Right lobe of liver (tissue), 6 donors: Measurements from ENCODE around the gene ZNF292. TPM values are rescaled to one million over a fixed set of nuclear protein-coding genes. Genes with fewer than 3 reads are reported as not detected.
"Not testable (repeated sequence)": the region's sequence is repeated elsewhere in the genome, so short reads cannot be mapped to it uniquely, and the experiment has no call there.

Experiments used
- ATAC-seq, 4 donors: fragments of 200-7000 bp; cut with Tn5 transposase; one replicate each; pipeline ENCODE4 v1.9.1; 2020; ENCODE audit warnings: mild to moderate bottlenecking in 4 of 4, moderate library complexity in 4 of 4
- DNase-seq, 3 donors: peaks; one replicate each; pipeline ENCODE4 v3.0.0-alpha.2; 2020
- H3K27ac ChIP-seq, 3 donors: fragments of 200-600 bp; one replicate each; pipeline ENCODE4 v1.8.0; 2022
- H3K27me3 ChIP-seq, 2 donors: fragments of 200-600 bp; one replicate each; pipeline ENCODE4 v1.8.0; 2022
- H3K36me3 ChIP-seq, 4 donors: fragments of 200-600 bp; sonication (generic) in 1 of 4; one replicate each; pipeline versions ENCODE4 v1.5.1 to v1.8.0; 2017 to 2022; ENCODE audit warnings: control low read depth in 1 of 4
- H3K4me1 ChIP-seq, 4 donors: fragments of 200-600 bp; sonication (generic) in 1 of 4; one replicate each; pipeline versions ENCODE4 v1.5.1 to v1.8.0; 2017 to 2022; ENCODE audit warnings: control low read depth in 1 of 4
- H3K4me3 ChIP-seq, 3 donors: fragments of 200-600 bp; one replicate each; pipeline ENCODE4 v1.8.0; 2022
- H3K9me3 ChIP-seq, 4 donors: fragments of 200-600 bp; sonication (generic) in 1 of 4; one replicate each; pipeline versions ENCODE4 v1.5.1 to v1.8.0; 2017 to 2022; ENCODE audit warnings: control low read depth in 1 of 4
- POLR2A ChIP-seq: fragments of 450-650 bp; IDR thresholded peaks from one replicate; pipeline ENCODE4 v1.6.1; 2017; ENCODE audit warnings: antibody characterized with exemption, mild to moderate bottlenecking
- WGBS: methylation state at CpG from one replicate; pipeline ENCODE4 v1.1.6; 2018; ENCODE audit warnings: low coverage, low lambda C conversion rate; ENCODE audit not compliant: insufficient coverage; ENCODE audit errors: missing lambda C conversion rate; 5-methylcytosine and 5-hydroxymethylcytosine counted together
- intact Hi-C, 2 donors: fragments of 100-400 bp; cut with DNase I; formaldehyde crosslinking; loops; one replicate each; pipeline versions ENCODE4 v1.11.2 to v1.14.1; 2022
- total RNA-seq, 6 experiments: library from RNA; depleted of rRNA in 2 of 6; stranded (reverse); fragments of >200 nt in 2 of 6; fragmentation: NEBNext Ultra II Directional in 3 of 6; extraction: Animal tissue kit (Norgen Biotek cat#: 25700) in 3 of 6; gene quantifications; one replicate each; pipeline versions ENCODE4 v1.1.0 to v1.2.4, GENCODE V29; 2016 to 2023
- TF ChIP-seq, protein P1 (sequence below), 4 donors: fragments of 200-600 bp in 3 of 4; fragments of 450-650 bp in 1 of 4; IDR thresholded peaks; one replicate each; pipeline versions ENCODE4 v1.5.1 to v1.8.0; 2016 to 2022; ENCODE audit warnings: antibody characterized with exemption in 4 of 4, mild to moderate bottlenecking in 2 of 4
- donor health status: DM: no; HTN: yes; CAD: no.
- donor health status: DM: no; HTN: no; CAD: no.
- donor health status: DM: no; HTN: no; CAD: no.
- donor health status: DM: no; HTN: yes; CAD: no.
- donor health status: DM: no; HTN: yes; CAD: no.

ZNF292 gene
- total RNA-seq, 6 experiments from 2014 or later: 8.7 to 22.0 (median 11.2) TPM

- Histone ChIP-seq H3K9me3 (no peaks in the 10 kb centered on the region), H3K4me3 (no peak overlapping the region), H3K27ac (no peak overlapping the region), H3K27me3 (no peaks in the 10 kb centered on the region), H3K4me1 (no peaks in the 10 kb centered on the region), H3K36me3 (peaks cover 0 to 11% (median 0%) of the 10 kb centered on the region in 4 donors)
- TF ChIP-seq, protein P1, sequence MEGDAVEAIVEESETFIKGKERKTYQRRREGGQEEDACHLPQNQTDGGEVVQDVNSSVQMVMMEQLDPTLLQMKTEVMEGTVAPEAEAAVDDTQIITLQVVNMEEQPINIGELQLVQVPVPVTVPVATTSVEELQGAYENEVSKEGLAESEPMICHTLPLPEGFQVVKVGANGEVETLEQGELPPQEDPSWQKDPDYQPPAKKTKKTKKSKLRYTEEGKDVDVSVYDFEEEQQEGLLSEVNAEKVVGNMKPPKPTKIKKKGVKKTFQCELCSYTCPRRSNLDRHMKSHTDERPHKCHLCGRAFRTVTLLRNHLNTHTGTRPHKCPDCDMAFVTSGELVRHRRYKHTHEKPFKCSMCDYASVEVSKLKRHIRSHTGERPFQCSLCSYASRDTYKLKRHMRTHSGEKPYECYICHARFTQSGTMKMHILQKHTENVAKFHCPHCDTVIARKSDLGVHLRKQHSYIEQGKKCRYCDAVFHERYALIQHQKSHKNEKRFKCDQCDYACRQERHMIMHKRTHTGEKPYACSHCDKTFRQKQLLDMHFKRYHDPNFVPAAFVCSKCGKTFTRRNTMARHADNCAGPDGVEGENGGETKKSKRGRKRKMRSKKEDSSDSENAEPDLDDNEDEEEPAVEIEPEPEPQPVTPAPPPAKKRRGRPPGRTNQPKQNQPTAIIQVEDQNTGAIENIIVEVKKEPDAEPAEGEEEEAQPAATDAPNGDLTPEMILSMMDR (IDR thresholded peaks at IDR 0.05): no peak
- no peak for TF ChIP-seq POLR2A
- ATAC-seq (no peak), DNase-seq (no peak)
- 100% methylated on average over 1 of the region's 1 CpG for WGBS
- intact Hi-C loops: no loop called here
Measured at GRCh38 chr6:87230801-87231200, 75.4 kb downstream of the ZNF292 start.

DNA sequence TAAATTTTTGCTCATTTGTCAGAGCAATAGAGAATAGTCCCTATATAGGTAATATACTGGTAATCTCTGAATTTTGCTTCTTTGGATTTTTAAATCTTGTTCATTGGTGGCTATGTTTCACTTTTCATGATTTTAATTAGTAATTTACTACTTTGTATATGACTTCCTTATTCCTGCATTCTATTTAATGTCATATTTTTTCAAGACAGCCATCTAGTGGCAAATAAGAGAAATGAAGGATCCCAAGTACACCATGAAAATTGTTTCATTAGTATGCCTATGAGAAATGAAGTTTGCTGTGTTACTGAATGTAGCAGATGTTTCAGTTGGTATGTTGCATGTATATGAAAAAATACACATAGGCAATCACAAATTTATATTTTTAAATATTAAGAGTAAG lies 82.4 kb downstream of the ZNF292 start:
- H3K27ac ChIP-seq: no peak overlapping the region
- ATAC-seq: peak; percentile 43 to 69 (median 66)
- intact Hi-C loops: no loop called here

DNA sequence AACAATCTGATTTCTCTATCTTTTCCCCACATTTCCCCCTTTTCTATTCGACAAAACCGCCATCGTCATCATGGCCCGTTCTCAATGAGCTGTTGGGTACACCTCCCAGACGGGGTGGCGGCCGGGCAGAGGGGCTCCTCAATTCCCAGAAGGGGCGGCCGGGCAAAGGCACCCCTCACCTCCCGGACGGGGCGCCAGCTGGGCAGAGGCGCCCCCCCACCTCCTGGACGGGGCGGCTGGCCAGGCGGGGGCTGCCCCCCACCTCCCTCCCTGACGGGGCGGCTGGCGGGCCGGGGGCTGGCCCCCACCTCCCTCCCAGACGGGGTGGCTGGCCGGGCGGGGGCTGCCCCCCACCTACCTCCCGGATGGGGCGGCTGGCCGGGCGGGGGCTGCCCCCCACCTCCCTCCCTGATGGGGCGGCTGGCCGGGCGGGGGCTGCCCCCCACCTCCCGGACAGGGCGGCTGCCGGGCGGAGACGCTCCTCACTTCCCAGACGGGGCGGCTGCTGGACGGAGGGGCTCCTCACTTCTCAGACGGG lies 83.8 kb downstream of the ZNF292 start:
- H3K4me1 ChIP-seq, H3K9me3 ChIP-seq, DNase-seq, intact Hi-C loops, H3K27me3 ChIP-seq, H3K36me3 ChIP-seq, H3K4me3 ChIP-seq, H3K27ac ChIP-seq, ATAC-seq: not testable (repeated sequence)
- WGBS: 91% methylated on average over 8 of the region's 39 CpGs

More for the DNA sequence above, 82.4 kb downstream of the ZNF292 start:
- Histone ChIP-seq H3K27me3 (no peaks in the 10 kb centered on the region), H3K4me1 (peaks cover 0 to 3% (median 0%) of the 10 kb centered on the region in 4 donors), H3K4me3 (no peak overlapping the region), H3K9me3 (no peaks in the 10 kb centered on the region), H3K36me3 (peaks cover 0 to 8% (median 0%) of the 10 kb centered on the region in 4 donors)
- TF ChIP-seq POLR2A: no peak
- TF ChIP-seq, protein P1 (IDR thresholded peaks at IDR 0.05): peak; percentile 56 to 64 (median 61)
- DNase-seq: no peak

- TF ChIP-seq, protein P1 (IDR thresholded peaks at IDR 0.05): no peak
- TF ChIP-seq POLR2A: no peak
- no peak overlapping the region for H3K4me3 ChIP-seq
- no peak for DNase-seq
Measured at GRCh38 chr6:87241304-87241703, 85.9 kb downstream of the ZNF292 start.

GRCh38 chr6:87242311-87242710 lies 86.9 kb downstream of the ZNF292 start:
- DNase-seq (no peak), ATAC-seq (no peak)
- WGBS: 80% methylated on average over 4 of the region's 4 CpGs
- no peaks in the 10 kb centered on the region for H3K9me3 ChIP-seq
- no peak overlapping the region for H3K4me3 ChIP-seq
- peaks cover 2 to 10% (median 6%) of the 10 kb centered on the region in 4 donors for H3K36me3 ChIP-seq
- no peak overlapping the region for H3K27ac ChIP-seq
- intact Hi-C loops: no loop called here
- TF ChIP-seq, protein P1 (IDR thresholded peaks at IDR 0.05): no peak
- no peak for TF ChIP-seq POLR2A
- no peaks in the 10 kb centered on the region for H3K4me1 ChIP-seq
- no peaks in the 10 kb centered on the region for H3K27me3 ChIP-seq

More at GRCh38 chr6:87241304-87241703, 85.9 kb downstream of the ZNF292 start:
- Histone ChIP-seq H3K4me1 (peaks cover 0 to 3% (median 0%) of the 10 kb centered on the region in 4 donors), H3K36me3 (peaks cover 0 to 5% (median 2%) of the 10 kb centered on the region in 4 donors), H3K9me3 (no peaks in the 10 kb centered on the region), H3K27me3 (no peaks in the 10 kb centered on the region), H3K27ac (no peak overlapping the region)
- no peak for ATAC-seq
- 100% methylated on average over 1 of the region's 5 CpGs for WGBS
- intact Hi-C loops: no loop called here
